Measurements from ENCODE around the gene PCNX3.
A peak's percentile ranks its signal among the peaks of the same experiment; 100 is the strongest.
"Not testable (repeated sequence)": the region's sequence is repeated elsewhere in the genome, so short reads cannot be mapped to it uniquely, and the experiment has no call there.

PCNX3 gene

DNA sequence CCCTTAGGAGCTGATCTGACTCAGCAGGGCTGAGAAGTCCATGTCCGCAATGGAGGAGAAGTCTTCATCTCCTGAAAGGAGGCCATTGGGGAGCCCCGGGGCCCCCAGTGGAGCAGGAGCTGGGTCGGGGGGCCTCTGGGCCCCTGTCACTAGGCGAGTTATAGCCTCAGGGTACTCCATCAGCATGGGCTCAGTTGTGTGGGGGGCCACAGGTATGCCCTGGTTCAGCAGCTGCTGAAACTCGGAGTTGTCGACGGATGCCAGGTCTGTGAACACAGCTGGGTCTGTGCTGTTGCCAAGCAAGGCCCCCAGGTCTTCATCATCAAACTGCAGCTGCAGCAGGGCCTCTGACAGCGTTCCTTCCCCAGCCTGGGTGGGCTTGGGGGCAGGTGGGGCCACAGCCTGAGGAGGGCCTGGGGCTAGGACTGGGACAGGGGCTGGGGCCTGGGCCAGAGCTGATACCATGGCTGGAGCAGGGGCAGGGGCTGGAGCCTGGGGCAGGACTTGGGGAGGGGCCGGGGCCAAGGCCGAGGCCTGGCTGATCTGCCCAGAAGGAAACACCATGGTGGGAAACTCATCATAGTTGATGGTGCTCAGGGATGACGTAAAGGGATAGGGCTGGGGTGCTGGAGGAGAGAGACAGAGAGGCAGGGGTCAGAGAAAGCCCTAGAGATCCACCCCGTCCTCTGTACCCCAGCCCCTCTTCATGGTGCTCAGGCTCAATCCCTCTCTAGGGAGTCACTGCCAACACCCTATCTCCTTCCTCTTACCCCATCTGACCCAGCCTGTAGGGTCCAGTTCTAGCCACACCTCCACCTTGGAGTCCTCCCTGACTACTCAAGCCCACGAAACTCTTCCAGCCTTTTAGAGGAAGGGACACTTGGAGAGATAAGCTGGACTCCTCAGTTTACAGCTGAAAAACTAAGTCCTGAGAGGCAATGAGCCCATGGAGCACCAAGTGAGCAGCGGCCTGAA, 39.1 kb downstream of the PCNX3 start:
- no peak for DNase-seq (ENCODE audit: low read depth in 2 of 2)

DNA sequence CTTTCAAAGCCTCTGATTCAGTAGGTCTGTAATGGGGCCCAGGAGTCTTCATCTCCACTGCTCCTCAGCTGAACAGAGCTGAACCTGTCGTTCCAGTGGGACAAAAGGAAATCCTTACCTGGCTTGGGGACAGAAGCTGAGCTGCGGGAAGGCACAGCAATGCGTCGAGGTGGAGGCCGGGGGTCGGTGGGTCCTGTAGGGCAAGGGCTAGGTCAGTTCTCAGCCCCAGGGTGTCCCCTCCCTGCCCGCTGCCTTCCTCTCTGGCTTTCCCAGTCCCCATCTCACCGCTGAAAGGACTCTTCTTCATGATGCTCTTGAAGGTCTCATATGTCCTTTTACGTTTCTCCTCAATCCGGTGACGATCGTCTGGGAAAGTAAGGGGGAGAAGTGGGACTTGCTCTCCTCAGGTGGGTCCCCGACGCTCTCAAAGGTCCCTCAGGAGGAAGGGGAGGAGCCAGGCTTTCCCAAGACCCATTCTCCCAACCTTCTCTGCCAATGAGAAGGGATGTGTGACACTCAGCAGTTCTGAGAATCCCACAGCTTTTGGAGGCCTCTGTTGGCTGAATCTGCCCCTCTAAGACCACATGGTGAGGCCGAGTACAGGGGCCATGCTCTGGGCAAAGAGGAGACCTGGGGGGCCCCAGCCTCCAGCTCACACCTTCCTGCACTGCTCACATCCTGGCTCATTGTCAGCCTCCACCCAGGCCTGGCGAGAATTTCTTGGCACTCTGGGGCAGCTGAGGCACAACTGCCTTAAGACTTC, 40.2 kb downstream of the PCNX3 start:
- DNase-seq (ENCODE audit: low read depth in 2 of 2), result no peak

DNA sequence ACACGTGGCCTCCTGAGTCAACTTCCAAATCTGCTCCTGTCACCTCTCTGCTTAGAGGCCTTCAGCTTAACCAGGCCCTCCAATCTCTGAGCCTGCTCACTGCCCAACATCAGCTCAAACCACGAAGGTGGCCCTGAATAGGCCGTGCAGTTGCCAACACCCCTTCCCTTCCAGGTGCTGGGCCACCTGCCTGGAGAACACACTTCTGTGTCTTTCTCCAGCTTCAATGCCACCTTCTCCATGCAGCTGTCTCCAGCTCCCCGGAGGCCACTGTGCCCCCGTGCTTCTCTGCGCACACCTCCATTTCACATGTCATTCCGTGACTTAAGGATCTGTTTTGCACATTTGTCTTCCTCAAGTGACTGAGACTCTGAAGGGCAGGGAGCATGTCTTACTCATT, 41.9 kb downstream of the PCNX3 start:
- DNase-seq (ENCODE audit: low read depth in 2 of 2), result no peak

DNA sequence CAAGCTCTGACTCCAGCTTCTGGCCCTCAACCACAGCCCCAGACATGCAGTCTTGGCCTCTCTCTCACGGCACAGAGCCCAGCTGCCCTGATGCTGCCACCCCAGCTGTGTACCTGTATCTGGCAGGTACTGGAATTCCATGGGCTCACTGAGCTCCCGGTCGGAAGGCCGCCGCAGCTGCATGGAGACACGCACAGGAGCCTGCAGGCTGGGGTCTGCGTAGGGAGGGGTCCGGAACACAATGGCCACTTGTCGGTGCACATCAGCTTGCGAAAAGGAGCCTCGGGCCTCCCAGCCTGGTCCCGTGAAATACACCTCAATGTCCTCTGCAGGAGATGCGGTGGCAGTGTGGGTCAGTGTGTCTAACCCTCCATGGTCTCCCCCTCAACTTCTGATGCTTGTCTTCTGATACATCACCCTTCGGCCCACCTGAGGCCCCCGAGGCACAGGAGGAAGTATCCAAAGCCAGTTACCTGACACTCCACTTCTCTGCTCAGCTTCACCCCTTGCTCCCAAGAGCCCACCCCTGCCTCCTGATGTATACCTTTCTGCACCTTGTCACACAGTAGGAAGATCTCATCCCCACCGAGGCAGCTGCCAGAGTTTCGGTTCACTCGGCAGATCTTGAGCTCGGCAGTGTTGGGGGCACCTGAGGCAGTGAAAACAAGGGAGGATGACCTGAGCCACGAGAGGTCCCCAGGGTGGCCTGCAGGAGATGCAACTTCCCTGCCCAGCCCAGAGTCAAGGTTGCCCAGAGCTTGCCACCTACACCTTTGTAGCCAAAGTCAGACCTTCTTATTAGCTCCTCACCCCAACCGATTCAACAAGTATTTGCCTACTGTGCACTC, 42.8 kb downstream of the PCNX3 start:
- DNase-seq (ENCODE audit: low read depth in 2 of 2), result no peak

DNA sequence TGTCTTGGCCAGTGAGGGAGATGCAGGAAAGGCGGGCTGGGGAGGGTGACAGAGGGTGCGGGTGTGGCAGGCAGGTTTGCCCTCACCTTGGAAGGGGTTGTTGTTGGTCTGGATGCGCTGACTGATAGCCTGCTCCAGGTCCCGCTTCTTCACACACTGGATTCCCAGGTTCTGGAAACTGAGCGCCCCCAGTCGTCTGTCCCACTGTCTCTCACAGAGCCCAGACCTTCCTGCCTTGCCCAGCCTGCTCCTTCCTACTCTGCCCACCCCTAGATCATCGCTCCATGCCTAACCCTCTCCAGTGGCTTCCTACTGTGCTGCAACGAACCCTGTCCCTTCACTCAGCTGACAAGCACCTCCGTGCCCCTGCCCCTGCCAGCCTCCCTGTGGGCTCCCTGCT, 44.5 kb downstream of the PCNX3 start:
- DNase-seq (ENCODE audit: low read depth in 2 of 2), result no peak

DNA sequence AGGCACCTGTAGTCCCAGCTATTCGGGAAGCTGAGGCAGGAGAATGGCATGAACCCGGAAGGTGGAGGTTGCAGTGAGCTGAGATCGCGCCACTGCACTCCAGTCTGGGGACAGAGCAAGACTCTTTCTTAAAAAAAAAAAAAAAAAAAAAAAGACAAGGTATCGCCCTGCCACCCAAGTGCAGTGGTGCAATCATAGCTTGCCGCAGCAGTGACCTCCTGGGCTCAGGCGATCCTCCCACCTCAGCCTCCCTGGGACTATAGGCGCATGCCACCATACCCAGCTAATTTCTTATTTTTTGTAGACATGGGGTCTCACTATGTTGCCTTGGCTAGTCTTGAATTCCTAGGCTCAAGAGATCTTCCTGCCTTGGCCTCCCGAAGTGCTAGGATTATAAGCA, 45.3 kb downstream of the PCNX3 start:
- DNase-seq (ENCODE audit: low read depth in 2 of 2), result not testable (repeated sequence)

DNA sequence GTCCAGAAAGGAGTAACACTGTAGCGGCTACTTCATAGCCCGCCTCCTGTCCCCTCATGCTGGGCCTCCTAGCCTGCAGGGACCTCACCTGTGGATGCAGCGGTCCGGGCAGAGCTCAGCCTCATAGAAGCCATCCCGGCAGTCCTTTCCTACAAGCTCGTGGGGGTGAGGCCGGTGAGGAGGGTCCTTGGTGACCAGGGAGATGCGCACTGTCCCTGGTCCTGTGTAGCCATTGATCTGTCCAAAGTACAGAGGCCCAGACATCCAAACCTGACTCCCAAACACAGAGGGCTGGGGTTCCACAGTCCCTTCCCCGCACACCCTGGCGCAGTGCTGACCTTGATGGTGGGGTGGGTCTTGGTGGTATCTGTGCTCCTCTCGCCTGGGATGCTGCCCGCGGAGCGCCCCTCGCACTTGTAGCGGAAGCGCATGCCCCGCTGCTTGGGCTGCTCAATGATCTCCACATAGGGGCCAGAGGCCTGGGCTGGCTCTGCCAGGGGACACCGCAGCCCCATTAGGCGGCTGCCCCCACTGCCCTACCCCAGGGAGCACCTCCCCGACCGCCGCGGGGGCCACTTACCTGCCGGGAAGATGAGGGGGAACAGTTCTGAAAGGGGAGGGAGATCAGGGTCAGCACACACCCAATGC, 46.1 kb downstream of the PCNX3 start:
- DNase-seq (ENCODE audit: low read depth in 2 of 2), result no peak

DNA sequence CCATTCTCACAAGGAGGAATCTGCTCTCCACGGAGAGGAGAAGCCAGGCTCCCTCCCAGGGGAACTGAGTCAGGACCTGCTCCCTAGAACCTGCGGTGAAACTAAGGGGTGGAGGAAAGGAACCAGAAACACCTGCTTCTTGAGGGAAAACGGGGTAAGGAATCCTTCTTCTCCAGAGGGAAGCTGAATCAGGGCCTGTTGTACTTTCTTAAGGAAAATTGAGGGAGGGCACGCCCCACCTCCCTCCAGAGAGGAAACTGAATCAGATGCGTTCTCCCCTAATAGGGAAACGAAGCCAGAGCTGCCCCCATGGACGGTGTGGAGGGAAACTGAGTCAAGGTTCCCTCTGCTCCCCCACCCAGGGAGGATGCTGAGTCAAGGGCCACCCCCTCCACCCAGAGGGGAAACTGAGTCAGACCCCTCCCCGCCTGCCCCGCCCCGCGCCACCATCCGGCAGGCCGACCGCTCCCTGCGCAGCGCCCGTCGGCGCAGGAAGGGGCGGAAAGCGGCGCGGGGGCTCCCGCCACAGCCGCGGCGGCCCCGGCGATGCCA, 46.7 kb downstream of the PCNX3 start:
- no peak for DNase-seq (ENCODE audit: low read depth in 2 of 2)

DNA sequence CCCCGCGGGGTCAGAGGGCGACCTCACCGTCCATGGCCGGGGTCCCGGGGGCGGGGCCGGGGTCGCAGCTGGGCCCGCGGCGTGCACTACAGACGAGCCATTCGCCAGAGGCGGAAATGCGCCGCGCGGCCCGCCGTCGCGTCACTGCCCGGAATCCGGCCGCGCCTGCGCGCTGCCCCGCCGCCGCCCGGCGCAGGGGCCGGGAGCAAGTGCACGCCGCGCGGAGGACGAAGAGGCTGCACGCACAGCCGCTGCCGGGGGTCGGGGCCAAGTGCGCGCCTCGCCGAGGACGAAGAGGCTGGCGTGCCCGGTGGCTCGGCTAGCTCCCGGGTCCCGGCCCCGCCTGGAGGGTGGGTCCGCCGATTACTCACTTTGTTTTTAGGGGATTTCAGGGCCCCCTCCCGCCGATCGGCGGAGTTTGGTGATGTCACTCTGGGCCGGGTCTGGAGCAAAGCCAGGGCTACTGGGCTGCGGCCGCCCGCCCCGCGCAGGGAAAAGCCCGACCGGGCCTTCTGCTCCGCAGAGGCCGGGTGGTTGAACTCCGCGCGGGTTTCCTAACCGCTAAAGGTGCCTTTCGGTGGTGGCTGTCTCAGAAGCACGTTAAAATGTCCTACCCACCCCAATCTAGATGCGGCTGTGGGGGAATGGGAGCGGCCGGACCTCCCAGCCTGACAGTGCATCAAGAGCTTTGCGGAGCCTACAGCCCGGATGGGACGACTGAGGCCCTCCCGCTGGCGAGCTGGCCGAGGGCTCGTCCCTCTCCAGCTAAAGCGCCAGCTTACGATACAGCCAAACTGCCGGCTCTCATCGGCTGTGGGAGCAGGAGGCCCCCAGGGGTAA, 47.4 kb downstream of the PCNX3 start, which contains the start of gene RELA:
TSS of gene RELA (minus strand) at position 118 of the 840 bp plus-strand sequence. CDS start at position 34, 84 bp downstream.
- DNase-seq (ENCODE audit: low read depth in 2 of 2), result peak; percentile 79 to 86

DNA sequence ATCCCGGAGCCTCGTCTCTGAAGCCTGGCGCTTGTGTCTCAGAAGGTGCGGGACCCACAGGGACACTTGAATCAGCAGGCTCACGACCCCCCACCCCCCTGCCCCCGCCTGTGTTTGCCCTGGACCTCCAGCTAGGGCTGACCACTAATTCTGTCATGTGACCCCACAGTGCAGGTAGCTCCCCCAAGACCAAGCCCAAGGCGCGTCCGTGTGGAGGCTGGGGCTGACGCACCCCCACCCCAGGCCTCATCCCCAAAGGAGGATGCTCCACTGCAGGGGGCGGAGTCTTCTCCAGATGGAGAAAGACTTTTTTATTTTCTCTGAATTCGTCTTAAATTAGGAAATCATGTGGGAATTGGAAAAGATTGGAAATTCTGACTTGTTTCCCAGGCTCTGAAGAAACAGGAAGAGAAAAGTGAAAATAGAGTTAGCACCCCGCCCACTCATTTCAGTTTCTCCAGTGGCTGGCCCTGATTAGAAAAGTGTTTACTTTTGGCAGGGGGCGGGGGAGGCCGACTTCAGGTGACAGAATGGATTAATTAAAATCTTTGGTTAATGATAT, 48.1 kb downstream of the PCNX3 start:
- peak in 1 of 2 donors; percentile 31 for DNase-seq (ENCODE audit: low read depth in 2 of 2)

DNA sequence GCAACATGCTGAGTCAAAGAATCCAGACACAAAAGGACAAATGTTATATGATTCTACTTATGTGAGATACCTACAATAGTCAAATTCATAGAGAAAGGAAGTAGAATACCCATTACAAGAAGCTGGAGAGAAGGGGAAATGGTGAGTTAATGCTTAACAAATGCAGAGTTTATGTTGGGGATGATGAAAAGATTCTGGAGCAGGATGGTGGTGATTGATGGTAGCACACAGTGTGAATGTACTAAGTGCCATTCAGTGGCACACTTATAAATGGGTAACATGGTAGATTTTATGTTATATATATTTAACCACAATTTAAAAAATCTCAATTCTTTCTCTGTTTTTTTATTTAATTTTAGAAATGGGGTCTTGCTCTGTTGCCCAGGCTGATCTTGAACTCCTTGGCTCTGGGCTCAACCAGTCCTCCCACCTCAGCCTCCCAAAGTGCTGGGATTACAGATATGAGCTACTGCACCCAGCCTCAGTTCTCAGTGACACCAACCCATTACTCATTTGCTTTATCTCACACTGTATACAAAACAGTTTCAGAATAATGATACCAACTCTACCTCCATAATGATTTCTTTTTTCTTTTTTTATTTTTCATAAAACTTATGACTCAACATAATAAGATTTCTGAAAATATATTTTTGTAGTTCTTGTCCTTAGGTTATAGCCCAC, 56.7 kb downstream of the PCNX3 start:
- DNase-seq (ENCODE audit: low read depth in 2 of 2), result no peak

DNA sequence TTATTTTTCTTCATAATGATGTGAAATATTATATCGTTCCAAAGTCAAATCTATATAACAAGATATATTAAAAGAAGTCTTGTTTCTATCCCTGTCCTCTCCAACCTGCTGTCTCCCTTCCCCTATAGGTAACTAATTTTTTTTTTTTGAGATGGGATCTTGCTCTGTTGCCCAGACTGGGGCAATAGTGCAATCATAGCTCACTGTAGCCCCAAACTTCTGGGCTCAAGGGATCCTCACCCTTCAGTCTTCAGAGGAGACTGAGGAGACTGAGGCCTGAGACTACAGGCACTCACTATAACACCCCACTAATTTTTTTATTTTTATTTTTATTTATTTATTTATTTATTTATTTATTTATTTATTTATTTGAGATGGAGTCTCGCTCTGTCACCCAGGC, 57.4 kb downstream of the PCNX3 start:
- DNase-seq (ENCODE audit: low read depth in 2 of 2), result no peak

DNA sequence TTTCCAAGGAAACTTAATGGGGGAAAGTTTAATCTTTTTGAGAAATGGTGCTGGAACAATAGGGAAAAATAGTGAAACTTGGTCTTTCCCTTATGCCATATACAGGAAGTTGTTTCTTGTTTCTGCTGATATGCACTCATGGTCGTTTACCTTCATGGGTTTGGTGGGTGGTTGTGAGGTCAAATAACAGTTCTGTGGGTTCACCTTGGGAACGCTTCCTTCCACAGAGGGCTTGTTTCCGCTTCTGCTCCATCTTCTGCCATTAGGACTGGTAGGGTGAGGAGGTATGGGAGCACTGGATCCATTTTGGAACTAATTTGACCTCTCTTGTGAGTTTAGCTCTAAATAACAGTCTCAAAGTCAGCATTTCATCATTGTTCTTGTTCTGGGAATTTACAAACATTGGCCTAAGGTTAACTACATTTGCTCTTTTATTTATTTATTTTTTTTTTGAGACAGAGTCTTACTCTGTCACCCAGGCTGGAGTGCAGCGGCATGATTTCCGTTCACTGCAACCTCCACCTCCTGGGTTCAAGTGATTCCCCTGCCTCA, 64.7 kb downstream of the PCNX3 start:
- DNase-seq (ENCODE audit: low read depth in 2 of 2), result no peak

DNA sequence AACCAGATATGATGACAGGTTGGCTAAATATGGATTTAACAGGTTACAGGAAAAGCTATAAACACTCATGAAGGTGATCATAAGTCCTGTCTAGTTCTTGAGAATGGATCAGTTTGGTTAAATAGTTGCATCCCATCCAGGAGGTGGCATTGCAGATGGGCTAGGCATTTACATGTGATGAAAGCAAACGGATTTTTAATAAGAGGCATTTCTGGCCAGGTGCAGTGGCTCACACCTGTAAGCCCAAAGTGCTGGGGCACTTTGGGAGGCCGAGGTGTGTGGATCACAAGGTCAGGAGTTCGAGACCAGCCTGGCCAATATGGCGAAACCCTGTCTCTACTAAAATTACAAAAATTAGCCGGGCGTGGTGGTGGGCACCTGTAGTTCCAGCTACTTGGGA, 67.9 kb downstream of the PCNX3 start:
- not testable (repeated sequence) for DNase-seq (ENCODE audit: low read depth in 2 of 2)

DNA sequence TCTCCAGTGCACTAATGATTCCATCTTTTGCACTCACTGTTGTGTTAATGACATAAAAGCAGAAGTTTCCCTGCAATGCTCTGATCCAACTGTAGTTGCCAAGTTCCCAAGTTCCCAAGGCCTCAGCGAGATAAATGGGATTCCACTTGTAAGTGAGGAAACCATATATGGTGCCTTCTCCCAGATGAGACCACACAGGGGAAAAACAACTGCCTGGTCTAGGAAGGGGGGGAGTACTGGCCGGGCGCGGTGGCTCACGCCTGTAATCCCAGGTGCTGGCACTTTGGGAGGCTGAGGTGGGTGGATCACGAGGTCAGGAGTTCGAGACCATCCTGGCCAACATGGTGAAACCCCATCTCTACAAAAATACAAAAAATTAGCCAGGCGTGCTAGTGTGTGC, 70.4 kb downstream of the PCNX3 start:
- no peak for DNase-seq (ENCODE audit: low read depth in 2 of 2)

Measured in stimulated activated CD4-positive, alpha-beta T cell treated with anti-CD3 and anti-CD28 coated beads, Interleukin-1b, Interleukin-23, amount 100 ng/mL, for 4 hours (primary cell).